Stimulated activated CD4-positive, alpha-beta T cell treated with anti-CD3 and anti-CD28 coated beads, Interleukin-15, amount 100 ng/mL, for 1 hour (primary cell): ENCODE data around the gene EHMT1.
A peak's percentile ranks its signal among the peaks of the same experiment; 100 is the strongest.

Experiments
- DNase-seq, 2 donors: peaks; one replicate each; pipeline ENCODE4 v3.0.0-alpha.2; 2020; ENCODE audit warnings: low read depth in 1 of 2, low spot score in 1 of 2

EHMT1 gene

DNA sequence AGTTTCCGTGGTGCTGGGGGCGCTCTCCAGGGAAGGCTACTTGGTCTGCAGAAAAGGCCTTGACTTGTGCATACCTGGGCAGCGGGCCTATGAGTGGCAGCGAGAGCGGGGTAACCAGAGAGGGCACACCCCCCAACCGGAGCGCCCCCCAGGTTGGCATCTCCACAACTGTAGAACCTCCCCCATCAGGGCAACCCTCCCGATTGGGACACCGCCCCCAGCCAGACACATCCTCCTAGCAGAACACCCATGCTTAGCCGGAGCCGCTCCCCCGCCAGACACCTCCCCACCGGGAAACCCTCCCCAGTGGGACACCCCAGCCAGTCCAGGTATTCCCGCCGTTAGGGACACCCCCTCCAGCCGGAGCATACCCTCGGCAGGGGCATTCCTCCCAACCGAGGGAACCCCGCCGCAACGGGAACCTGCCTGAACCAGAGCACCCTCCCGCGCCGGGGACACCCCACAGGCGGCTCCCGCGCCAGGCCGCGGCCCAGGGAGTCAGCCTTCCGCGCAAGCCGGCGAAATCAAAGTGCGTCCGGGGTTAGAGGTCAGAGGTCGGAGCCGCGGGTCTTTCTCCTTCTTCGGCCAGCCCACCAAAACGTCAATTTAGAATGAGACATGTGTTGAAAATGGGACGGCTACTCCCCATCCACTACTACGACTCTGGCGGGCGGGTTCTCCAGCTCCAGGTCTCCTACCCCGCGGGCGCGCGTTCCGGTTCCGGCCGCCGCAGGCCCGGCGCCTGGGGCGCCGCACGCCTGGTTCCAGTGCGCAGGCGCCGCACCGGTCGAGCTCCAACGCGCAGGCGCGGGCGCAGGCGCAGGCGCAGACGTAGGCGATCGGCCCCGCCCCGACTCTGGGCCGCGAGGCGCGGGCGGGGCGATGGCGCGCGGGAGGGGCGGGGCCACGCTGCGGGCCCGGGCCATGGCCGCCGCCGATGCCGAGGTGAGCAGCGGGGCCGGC is at the start of gene EHMT1:
Gene EHMT1 (plus strand): TSS at position 901 of the 963 bp plus-strand sequence. CDS start 24 bp downstream, at position 925.
- DNase-seq, result peak; percentile 89 to 92

DNA sequence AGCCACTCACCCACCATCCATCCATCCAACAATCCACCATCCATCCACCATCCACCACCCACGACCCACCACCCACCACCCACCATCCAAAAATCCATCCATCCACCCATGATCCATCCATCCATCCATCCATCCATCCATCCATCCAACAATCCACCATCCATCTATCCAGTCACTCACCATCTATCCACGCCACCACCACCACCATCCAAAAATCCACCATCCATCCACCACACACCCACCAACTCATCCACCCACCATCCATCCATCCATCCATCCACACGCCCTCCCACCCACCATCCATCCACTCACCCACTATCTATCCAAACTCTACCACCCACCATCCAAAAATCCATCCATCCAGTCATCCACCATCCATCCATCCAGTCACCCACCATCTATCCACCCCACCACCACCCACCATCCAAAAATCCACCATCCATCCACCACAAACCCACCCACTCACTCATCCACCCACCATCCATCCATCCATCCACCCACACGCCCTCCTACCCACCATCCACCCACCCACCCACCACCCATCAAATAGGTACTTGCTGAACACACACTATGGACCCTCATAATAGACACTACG is 49.1 kb upstream of the EHMT1 start:
- no peak for DNase-seq

DNA sequence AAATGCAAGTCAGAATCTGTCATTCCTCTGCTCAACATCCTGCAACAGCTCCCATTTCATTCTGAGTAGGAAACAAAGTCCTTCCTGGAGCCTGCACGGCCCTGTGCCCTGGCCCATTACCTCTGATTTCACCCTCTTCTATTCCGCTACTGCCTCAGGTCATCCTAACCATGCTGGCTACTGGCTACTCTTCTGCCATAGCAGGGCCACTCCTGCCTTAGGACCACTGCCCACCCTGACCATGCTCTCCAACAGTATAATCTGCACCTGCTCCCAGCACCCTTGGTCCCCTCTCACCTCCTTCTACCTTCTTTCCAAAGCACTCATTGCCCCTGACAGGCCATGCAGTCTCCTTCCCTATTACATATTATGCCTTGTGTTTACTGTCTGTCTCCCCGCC is 48.2 kb upstream of the EHMT1 start:
- no peak for DNase-seq

DNA sequence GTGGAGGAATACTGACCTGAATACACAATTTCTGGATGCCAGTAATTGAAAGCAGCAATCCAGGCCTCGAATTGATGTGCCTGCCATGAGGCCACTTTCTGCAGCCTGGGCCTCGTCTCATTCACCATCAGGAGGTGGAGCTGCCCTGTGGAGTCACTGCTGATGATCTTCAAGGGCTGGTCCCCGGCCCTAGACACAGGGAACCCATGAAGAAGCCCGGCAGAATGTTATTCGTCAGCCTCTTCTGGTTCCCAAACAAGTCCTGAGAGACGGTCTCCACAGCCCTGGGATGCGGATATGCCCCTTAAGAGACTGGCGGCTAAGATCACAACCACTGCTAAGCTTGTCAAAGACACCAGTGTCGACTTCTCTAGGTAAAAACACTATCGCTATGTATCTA is 44.6 kb upstream of the EHMT1 start:
- DNase-seq, result no peak

DNA sequence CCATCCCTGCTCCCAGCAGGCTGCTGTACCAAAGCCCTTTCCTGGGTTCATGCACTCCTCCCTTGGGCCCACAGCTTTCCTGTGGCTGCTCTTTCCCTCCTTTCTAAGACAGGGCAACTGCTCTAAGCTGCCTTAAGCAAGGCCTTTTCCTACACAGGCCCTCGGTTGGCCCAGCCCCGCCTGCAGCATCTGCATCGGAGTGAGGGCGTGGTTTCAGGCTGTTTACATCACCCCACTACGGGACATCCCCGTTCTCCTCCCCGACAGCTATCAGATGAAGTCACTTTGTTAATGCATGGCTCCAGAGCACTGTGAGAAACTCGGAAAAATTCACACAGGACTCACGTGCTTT is 43.5 kb upstream of the EHMT1 start:
- DNase-seq, result no peak

DNA sequence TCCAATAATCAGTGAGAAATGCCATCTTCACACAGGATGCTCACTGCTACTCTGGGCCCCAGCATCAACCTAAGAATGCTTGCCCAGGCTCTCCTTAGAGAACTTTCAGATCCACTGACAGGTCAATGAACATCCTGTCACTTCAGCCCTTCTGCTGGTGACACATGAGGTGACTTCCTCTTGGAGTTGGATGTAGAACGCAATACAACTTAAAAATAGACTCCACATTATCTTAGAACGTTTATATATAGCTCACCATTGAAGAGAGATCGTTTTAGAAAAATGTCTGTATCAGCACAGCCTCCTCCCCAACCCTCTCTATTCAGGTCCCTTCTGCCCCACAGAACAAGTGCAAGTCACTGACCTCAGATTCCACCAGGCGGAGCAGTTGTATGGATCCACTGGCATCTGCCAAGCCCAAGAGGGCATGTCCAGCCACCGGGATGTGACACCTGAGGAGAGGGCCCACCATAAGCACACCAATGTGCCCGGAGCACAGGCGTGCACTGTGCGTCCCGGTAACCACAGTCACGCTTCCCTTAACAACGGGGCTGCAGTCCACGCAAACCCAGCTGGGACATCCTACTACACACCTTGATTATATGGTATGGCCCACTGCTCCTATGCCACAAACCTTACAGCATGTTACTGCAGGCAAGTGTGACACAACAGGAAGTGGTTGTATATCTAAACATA is 42.9 kb upstream of the EHMT1 start:
- no peak for DNase-seq

DNA sequence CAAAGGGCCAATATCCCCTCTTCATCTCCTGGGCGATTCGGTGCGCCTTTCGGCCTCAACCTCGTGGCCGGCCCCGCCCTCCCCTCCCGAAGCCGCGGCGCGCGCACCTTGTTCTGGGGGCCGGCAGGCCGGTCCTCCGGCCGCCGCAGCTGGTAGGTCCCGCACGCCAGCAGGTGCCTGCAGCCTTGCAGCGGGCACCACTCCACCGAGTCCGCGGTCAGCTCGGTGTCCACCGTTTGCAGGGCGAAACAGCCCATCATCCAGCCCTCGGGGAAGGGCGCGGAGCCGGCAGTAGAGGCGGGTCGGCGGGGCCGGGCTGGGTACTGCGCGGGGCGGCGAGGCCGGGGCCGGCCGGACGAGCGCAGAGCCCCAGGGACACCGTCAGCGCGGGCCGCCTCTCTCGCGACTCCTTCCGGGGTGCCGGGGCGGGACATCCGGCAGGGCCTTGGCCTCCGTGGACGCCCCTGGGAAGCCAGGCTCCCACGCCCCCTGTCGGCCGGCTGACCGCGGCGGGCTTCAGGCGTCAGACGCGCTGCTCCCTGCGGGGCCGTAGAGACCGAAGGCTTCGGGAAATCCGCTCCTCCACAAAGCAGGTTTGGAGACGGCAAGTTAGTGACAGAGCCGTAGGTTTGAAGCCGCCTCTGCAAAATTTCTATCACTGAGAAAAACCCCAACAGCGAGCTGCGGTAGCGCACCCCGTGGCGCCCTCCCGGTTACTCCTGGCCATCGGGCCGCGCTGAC is 40.1 kb upstream of the EHMT1 start, which contains the start of gene DPH7:
Gene DPH7 (minus strand): TSS at position 408 of the 741 bp plus-strand sequence. CDS start 148 bp downstream, at position 260.
- DNase-seq, result peak; percentile 91 to 97

DNA sequence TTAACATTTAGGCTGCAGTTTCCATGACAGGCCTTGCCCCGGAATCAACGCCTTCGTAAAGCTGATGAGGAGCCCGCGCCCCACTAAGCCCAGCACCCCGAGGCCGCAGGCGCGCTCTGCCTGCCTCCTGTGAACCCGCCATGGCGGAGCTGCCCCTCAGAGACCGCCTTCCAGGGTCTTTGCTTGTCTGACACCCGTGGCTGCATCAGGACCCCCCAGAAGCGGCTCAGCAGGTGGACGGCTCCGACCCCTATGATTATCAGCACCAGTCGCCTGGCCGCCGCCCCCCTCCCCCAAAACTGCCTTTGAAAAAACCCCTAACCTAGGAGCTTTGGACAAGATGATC is 39.6 kb upstream of the EHMT1 start:
- DNase-seq, result no peak

DNA sequence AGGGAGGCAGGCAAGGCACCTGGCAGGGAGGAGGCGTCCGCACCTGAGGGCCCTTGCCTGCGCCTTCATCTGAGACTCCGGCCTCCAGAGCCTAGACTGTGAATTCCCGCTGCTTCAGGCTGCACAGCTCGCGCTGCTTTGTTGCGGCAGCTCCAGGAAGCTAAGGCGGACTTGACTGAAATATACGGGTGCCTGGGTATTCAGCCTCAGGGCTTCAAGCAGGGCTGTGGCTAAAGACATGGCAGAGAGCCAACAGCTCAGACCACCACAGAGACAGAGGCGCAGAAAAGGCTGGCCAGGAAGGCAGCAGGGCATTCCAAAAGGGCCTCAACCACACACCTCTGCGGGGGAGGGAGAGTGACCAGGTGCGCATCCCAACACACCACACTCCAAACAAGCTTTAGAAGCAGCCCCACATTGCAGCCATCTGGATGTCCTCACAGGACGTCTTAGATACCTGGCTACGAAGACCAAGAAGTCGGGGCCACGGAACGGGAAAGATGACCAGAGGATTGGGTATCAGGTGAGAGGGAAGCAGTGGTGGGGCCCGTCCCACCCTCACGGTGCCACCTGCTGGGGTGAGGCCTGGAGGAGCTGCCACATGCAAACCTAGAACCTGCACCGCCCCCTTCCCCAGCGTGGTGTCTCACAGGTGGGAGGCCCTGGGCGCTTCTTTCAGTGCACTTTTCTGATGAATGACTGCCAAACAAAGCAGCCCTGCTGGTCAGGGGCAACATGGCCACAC is 38.4 kb upstream of the EHMT1 start:
- no peak for DNase-seq

DNA sequence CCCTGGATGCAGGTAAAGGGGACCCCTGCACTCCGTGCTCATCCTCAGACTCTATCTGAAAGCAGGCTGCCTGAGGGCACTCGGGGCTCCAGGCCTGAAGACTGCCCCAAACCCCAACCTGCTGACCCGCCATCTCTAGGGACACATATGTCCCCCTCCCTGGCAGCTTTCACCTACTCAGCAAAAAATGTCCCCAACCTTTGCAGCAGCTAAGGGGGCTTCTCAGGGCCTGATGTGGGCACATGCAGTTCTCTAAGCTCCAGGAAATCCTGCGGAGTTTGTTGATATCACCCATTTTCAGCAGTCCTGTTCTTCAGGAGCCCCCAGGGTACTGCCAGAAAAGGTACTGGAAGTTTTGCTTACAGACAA is 37.9 kb upstream of the EHMT1 start:
- no peak for DNase-seq

DNA sequence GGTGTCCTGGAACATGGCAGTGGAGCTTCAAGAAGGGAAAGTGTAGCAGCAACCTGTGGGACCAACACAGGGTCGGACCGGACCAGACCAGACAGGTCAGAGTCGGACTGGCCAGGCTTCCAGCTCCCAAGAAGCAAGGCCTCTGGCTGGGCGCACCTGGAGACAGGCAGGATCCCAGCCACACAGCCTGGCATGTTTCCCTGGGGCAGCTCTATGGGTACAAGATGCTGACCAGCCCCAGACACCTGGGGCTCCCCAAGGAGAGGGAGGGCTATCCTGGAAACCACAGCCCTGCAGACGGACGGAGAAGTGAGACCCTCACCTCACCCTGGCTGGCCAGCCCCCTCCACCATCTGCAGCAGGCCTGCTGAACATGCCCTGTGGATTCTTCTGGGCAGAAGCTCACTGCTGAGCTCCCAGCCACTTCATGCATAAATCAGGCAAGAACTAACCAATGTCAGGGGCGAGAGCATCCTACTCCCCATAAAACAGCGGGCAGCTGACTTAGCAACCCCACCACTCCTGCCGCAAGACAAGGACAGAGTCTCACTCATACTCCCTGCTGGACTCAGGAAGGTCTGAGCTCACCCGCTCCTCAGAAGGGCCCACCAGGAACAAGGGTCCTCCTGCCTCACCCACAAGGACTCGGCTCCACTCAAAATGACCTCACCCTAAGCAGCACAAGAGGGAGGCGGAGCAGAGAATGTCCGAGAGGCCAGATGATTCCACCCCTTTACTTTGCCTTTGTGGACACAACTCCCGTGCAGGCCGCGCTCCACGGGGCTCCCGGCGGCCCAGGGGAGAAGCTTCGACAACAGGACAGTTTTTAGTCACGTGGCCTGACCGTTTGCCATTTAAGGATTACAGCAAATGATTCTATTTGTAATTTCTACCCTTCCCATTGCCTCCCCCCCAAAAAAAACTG is 37.2 kb upstream of the EHMT1 start:
- no peak for DNase-seq

DNA sequence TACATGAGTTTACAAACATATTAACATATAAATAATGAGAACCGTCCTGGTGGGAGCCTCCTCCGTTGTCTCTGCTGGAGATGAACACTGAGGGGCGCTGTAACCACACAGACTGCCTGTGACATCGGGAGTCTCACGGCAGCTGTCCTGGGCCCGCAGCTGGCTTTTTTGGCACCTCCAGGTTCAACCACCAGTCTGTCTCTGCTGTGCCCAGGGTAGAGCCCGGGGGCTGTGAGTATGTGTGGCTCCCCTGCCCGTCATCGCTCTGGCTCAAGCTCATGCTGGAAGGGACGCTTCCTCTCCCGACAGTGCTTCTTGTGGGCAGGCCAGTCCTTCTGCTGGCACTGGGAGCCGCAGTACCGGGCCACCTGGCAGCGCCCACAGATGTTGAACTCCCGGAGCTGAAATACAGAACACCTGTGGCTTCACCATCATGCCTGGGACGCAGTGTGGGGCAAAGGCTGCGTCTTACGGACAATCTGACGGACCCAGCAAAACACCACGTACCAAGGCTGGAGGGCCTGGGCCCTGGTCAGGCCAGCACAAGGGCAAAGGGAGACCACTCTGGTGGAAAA is 36.4 kb upstream of the EHMT1 start:
- no peak for DNase-seq

DNA sequence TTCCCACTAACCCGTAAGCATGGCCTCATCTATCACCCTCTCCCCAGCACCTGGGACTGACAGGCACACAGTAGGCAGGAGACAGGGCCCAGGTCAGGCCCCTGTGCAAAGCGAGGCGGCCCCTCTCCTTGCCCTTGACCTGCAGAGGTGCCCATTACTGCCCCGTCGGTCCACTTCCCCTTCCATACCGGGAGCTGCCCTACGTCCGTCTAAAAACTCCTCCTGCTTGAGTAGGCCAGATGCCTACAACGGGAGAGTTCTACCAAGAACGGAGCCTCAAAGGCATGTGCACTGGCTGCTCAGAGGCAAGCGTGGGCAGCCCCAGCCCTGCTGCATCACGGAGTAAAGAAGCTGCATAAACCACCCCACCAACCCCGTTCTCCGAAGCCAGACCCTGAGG is 35.5 kb upstream of the EHMT1 start:
- DNase-seq, result no peak

DNA sequence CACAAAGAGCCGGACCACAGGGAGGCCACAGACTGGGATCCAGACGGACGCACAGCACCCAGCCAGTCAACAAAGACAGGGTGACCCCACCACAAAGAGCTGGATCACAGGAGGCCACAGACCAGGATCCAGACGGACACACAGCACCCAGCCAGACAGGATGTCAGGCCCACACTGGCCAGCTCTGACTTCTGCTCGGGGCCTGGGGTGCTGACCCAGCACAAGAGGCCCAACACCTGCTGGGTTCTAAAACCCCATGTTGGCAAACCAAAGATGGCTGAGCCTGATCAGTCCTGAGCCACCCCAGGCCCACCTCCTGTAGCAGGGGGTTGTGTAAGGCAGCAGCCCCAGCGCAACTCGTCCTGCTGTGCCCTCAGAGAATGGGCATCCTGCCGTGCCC is 34.8 kb upstream of the EHMT1 start:
- DNase-seq, result no peak

DNA sequence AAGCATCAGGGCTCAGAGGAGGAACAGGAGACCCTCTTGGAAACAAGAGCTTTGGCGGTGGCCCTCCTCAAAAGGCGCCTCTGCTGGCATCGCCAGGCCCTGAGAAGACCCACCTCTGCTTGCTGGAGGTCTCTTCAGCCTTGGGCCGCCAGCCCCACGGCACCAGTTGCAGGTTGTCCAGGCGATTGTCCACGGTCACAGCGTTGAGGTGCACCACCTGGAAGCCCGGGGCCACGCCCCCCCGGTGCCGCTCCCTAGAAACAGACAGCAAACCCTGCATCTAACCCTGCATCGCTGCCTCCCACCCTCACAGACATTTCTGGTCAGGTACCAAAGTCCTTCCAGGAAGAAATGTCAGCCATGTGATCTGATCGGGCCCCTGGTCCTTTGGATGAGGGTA is 32.0 kb upstream of the EHMT1 start:
- no peak for DNase-seq

DNA sequence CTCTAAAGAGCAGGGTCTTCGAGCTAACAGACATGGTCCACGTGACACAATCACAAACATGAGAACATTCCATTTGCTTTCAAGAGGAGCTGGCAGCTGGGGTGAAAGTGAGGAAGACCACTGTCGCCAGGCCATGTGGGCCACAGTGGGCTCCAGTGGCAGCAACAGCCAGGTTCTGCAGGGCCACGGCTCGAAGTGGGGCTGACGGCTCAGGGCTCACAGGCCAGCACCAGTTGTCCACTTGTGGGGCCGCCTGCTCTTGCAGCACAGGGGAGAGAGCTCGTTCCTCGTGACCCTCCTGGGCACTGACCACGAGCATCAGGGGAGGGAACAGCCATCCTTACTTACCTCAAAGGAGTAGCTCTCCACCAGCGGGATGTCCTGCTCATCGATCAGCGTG is 30.5 kb upstream of the EHMT1 start:
- DNase-seq, result no peak

DNA sequence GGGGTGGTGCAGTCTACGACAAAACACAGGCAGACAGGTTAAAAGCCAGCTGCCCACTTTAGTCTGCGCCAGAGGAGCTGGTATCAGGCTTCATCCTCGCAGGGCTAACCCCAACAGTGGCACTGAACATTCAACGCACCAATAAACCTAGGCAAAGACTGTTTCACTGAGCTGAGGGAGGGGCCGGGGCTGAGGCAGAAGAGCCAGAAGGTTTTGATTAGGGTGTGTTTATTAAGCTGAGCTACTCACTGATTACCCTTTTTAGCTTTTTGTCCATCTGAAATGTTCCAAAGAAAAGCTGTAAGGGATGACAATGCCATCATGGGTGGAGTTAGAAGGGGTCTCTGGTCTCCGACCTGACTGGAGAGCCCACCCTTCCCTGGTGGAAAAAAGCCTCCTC is 29.9 kb upstream of the EHMT1 start:
- DNase-seq, result no peak

DNA sequence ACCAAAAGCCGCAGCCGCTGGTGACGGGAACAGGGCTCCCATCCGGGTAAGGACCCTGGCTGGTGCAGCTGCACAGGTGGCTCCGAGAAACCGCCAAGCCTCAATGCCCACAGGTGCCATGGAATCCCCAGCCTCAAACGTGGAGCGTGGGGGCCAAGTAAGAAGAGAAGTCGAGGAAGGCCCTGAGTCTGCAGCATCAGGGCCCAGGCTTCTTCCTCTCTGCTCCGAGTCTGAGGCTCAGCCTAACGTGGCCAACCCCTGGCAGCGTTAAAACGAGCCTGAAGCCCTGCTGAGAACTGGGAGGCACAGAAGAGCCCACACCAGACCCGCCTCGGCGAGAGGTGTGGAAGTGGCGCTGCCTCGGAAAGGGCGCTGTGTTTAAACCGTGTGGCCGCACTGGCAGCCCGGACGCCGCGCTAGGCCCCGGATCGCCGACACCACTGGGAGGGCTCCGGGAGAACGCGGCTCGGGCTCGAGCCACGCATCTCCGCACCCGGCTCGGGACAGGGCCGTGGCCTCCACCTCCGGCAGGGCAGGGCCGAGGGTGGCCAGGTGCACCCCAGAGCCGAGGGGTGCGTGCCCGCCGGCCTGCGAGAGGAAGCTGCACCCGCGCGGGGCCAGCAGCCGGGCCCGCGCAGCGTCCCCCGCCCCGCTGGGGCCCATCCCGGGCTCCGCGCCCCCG is 29.2 kb upstream of the EHMT1 start:
- DNase-seq, result no peak

DNA sequence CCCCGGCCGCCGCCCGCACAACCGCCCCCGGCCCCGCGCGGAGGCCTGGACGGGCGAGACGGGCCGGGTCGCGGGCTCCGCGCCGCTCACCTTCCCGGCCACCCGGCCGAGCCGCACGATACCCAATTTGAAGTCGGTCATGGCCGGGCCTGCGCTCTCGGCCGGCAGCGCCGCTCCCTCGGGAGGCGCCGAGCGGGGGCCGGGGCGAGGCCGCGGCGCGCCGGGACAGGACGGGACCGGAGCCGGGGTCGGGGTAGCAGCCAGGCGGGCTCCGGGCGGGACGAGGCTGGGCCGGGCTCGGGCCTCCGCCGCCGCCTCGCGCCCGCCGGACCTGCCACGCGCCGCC is 28.7 kb upstream of the EHMT1 start:
- no peak for DNase-seq
